ENCODE results near the gene LRRC38. TPM values are rescaled to one million over a fixed set of nuclear protein-coding genes. Genes with fewer than 3 reads are reported as not detected.
"Not testable (repeated sequence)": the region's sequence is repeated elsewhere in the genome, so short reads cannot be mapped to it uniquely, and the experiment has no call there.

The LRRC38 gene
- total RNA-seq, 1 donor from 2014 or later: not detected

DNA sequence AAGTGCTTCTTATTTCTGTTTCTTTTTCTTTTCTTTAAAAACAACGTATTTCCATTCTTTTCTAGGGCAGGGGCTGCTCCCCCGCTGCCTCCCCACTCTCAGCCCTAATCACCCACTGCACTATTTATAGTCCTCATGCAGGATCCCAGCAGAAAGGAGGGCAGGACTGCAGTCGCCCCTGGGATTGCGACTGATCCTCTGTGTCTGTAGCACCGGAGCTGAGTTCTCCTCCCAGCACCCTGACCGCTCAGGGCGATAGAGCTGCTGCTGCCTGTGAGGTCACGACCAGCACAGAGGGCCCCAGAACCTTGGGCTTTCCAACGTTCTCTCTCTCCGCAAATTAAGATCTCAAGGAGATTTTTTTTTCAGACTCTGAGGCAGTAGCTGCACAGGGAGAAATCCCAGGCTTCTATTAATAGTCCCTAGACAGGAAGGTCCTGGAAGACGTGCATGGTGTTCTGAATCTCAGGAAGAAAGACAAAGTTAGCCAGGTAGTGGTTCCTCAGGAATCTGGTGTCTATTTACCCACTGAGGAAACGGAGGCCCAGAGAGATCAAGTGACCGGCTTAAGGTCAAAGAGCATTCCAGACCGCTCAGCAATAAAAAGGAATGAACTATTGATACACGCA is 56.8 kb downstream of the LRRC38 start:
- Mint-ChIP-seq H3K4me1 (ENCODE audit: low read depth) (no peaks in the 10 kb centered on the region), H3K9me3 (ENCODE audit: low read depth) (peaks cover 9% of the 10 kb centered on the region), H3K27ac (ENCODE audit: unreplicated experiment) (no peak overlapping the region), H3K27me3 (ENCODE audit: low read depth) (no peaks in the 10 kb centered on the region), H3K36me3 (ENCODE audit: low read depth) (no peaks in the 10 kb centered on the region), H3K4me3 (ENCODE audit: unreplicated experiment) (no peak overlapping the region)
- DNase-seq (ENCODE audit: low spot score): no peak
- TF ChIP-seq CTCF (IDR thresholded peaks at IDR 0.05): no peak

GRCh38 chr1:13451399-13451965 is 62.3 kb downstream of the LRRC38 start:
- no peak overlapping the region for H3K27ac Mint-ChIP-seq (ENCODE audit: unreplicated experiment)
- H3K27me3 Mint-ChIP-seq (ENCODE audit: low read depth): no peaks in the 10 kb centered on the region
- TF ChIP-seq CTCF (IDR thresholded peaks at IDR 0.05): no peak
- H3K36me3 Mint-ChIP-seq (ENCODE audit: low read depth): no peaks in the 10 kb centered on the region
- H3K9me3 Mint-ChIP-seq (ENCODE audit: low read depth): peaks cover 4% of the 10 kb centered on the region
- H3K4me3 Mint-ChIP-seq (ENCODE audit: unreplicated experiment): no peak overlapping the region
- no peaks in the 10 kb centered on the region for H3K4me1 Mint-ChIP-seq (ENCODE audit: low read depth)
- DNase-seq (ENCODE audit: low spot score): no peak

GRCh38 chr1:13450204-13450603 is 63.6 kb downstream of the LRRC38 start:
- DNase-seq (ENCODE audit: low spot score): no peak
- Mint-ChIP-seq H3K36me3 (ENCODE audit: low read depth) (no peaks in the 10 kb centered on the region), H3K27ac (ENCODE audit: unreplicated experiment) (no peak overlapping the region), H3K27me3 (ENCODE audit: low read depth) (no peaks in the 10 kb centered on the region), H3K4me3 (ENCODE audit: unreplicated experiment) (no peak overlapping the region), H3K9me3 (ENCODE audit: low read depth) (peaks cover 4% of the 10 kb centered on the region), H3K4me1 (ENCODE audit: low read depth) (no peaks in the 10 kb centered on the region)
- TF ChIP-seq CTCF (IDR thresholded peaks at IDR 0.05): no peak

DNA sequence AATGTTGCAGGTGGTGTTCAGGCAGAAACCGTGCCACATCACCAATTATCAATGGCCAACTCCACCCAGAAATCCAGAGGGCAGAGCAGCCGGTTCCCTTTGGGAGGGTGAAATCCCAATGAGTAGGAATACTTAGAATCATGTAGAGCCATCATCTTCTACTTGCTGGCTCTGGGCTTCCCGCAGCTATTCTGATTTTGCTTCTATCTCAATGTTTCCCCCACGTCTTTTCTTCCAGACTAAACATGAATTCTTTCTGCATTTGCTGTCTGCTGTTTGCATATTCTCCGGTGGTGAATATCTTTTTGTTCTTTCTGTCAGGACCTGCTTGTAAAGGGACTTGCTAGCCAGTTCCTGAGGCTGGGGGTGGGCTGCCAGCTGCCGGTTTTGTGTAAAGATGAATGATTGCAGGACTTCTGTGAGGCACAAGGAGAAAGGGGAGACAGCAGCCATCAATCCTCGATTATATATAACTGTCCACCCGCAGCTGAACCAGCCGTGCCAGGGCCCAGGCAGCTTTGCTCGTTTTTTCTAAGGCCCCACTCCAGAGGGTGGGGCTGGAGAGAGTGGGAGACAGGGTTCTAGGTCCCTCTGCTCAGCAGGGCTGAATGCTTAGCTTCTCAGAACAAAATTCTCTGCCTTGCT is 70.3 kb downstream of the LRRC38 start:
- Mint-ChIP-seq H3K9me3 (ENCODE audit: low read depth) (peaks cover 6% of the 10 kb centered on the region), H3K27ac (ENCODE audit: unreplicated experiment) (no peak overlapping the region)
- TF ChIP-seq CTCF (IDR thresholded peaks at IDR 0.05): no peak

GRCh38 chr1:13439104-13439783 is 74.6 kb downstream of the LRRC38 start:
- H3K4me1 Mint-ChIP-seq (ENCODE audit: low read depth); DNase-seq (ENCODE audit: low spot score); H3K27me3 Mint-ChIP-seq (ENCODE audit: low read depth); H3K27ac Mint-ChIP-seq (ENCODE audit: unreplicated experiment); H3K4me3 Mint-ChIP-seq (ENCODE audit: unreplicated experiment); H3K36me3 Mint-ChIP-seq (ENCODE audit: low read depth): not testable (repeated sequence)
- H3K9me3 Mint-ChIP-seq (ENCODE audit: low read depth): peaks cover 13% of the 10 kb centered on the region

More for the DNA sequence above, 70.3 kb downstream of the LRRC38 start:
- Mint-ChIP-seq H3K36me3 (ENCODE audit: low read depth) (no peaks in the 10 kb centered on the region), H3K27me3 (ENCODE audit: low read depth) (no peaks in the 10 kb centered on the region), H3K4me1 (ENCODE audit: low read depth) (no peaks in the 10 kb centered on the region), H3K4me3 (ENCODE audit: unreplicated experiment) (no peak overlapping the region)
- DNase-seq (ENCODE audit: low spot score): no peak
